Dendritic cell treated with granulocyte-macrophage colony-stimulating factor and Interleukin-4, amounts not matched to agents 40 ng/mL and 50 ng/mL, for 4 days (primary cell): ENCODE results near the gene CCDC85C.

Source experiments
- H3K27ac Mint-ChIP-seq: one replicate; pipeline ENCODE4 v1.8.0; 2022; ENCODE audit warnings: mild to moderate bottlenecking, mixed read lengths
- H3K27me3 Mint-ChIP-seq: one replicate; pipeline ENCODE4 v1.8.0; 2022; ENCODE audit warnings: mild to moderate bottlenecking, mixed read lengths
- H3K36me3 Mint-ChIP-seq: one replicate; pipeline ENCODE4 v1.8.0; 2022; ENCODE audit warnings: low read depth, mixed read lengths
- H3K4me1 Mint-ChIP-seq: one replicate; pipeline ENCODE4 v1.8.0; 2022; ENCODE audit warnings: low read depth, mixed read lengths
- H3K4me3 Mint-ChIP-seq: one replicate; pipeline ENCODE4 v1.8.0; 2022; ENCODE audit warnings: mild to moderate bottlenecking, moderate library complexity, mixed read lengths
- H3K9me3 Mint-ChIP-seq: one replicate; pipeline ENCODE4 v1.8.0; 2022; ENCODE audit warnings: mixed read lengths
- intact Hi-C: fragments of 100-400 bp; cut with micrococcal nuclease; formaldehyde crosslinking; loops from one replicate; pipeline ENCODE4 v1.15.0; 2022

CCDC85C gene

GRCh38 chr14:99548255-99548654, 55.8 kb downstream of the CCDC85C start:
- Mint-ChIP-seq H3K27ac (no peak overlapping the region), H3K27me3 (no peaks in the 10 kb centered on the region), H3K4me3 (no peak overlapping the region), H3K36me3 (no peaks in the 10 kb centered on the region), H3K4me1 (no peaks in the 10 kb centered on the region), H3K9me3 (no peaks in the 10 kb centered on the region)
- intact Hi-C loops = no loop called here

- Mint-ChIP-seq H3K36me3 (no peaks in the 10 kb centered on the region), H3K27me3 (no peaks in the 10 kb centered on the region), H3K9me3 (no peaks in the 10 kb centered on the region), H3K27ac (no peak overlapping the region), H3K4me1 (no peaks in the 10 kb centered on the region), H3K4me3 (no peak overlapping the region)
- intact Hi-C loops = no loop called here
These were observed 57.6 kb downstream of the CCDC85C start for GRCh38 chr14:99546234-99546879.

- no peaks in the 10 kb centered on the region for H3K4me1 Mint-ChIP-seq
- intact Hi-C loops = no loop called here
- no peak overlapping the region for H3K4me3 Mint-ChIP-seq
- no peak overlapping the region for H3K27ac Mint-ChIP-seq
- H3K27me3 Mint-ChIP-seq = no peaks in the 10 kb centered on the region
- H3K36me3 Mint-ChIP-seq = no peaks in the 10 kb centered on the region
- no peaks in the 10 kb centered on the region for H3K9me3 Mint-ChIP-seq
These were observed 58.4 kb downstream of the CCDC85C start for GRCh38 chr14:99545586-99545985.

GRCh38 chr14:99544991-99545390, 59.0 kb downstream of the CCDC85C start:
- Mint-ChIP-seq H3K4me1 (no peaks in the 10 kb centered on the region), H3K27me3 (no peaks in the 10 kb centered on the region), H3K4me3 (no peak overlapping the region), H3K36me3 (no peaks in the 10 kb centered on the region), H3K9me3 (no peaks in the 10 kb centered on the region), H3K27ac (no peak overlapping the region)
- intact Hi-C loops = no loop called here

- Mint-ChIP-seq H3K9me3 (no peaks in the 10 kb centered on the region), H3K4me3 (no peak overlapping the region), H3K27me3 (no peaks in the 10 kb centered on the region), H3K36me3 (no peaks in the 10 kb centered on the region), H3K27ac (no peak overlapping the region), H3K4me1 (no peaks in the 10 kb centered on the region)
- intact Hi-C loops = no loop called here
These were observed 60.0 kb downstream of the CCDC85C start for GRCh38 chr14:99543985-99544384.

- H3K9me3 Mint-ChIP-seq = no peaks in the 10 kb centered on the region
- H3K27me3 Mint-ChIP-seq = no peaks in the 10 kb centered on the region
- H3K4me3 Mint-ChIP-seq = no peak overlapping the region
- H3K27ac Mint-ChIP-seq = no peak overlapping the region
- intact Hi-C loops = no loop called here
- no peaks in the 10 kb centered on the region for H3K4me1 Mint-ChIP-seq
- no peaks in the 10 kb centered on the region for H3K36me3 Mint-ChIP-seq
These were observed 60.6 kb downstream of the CCDC85C start for GRCh38 chr14:99543370-99543769.

- no peaks in the 10 kb centered on the region for H3K4me1 Mint-ChIP-seq
- H3K36me3 Mint-ChIP-seq = no peaks in the 10 kb centered on the region
- H3K27ac Mint-ChIP-seq = no peak overlapping the region
- H3K27me3 Mint-ChIP-seq = no peaks in the 10 kb centered on the region
- no peaks in the 10 kb centered on the region for H3K9me3 Mint-ChIP-seq
- intact Hi-C loops = no loop called here
- H3K4me3 Mint-ChIP-seq = no peak overlapping the region
These were observed 61.4 kb downstream of the CCDC85C start for GRCh38 chr14:99542566-99542965.

GRCh38 chr14:99541677-99542470, 62.1 kb downstream of the CCDC85C start:
- H3K9me3 Mint-ChIP-seq = no peaks in the 10 kb centered on the region
- H3K4me1 Mint-ChIP-seq = no peaks in the 10 kb centered on the region
- H3K36me3 Mint-ChIP-seq = no peaks in the 10 kb centered on the region
- H3K27me3 Mint-ChIP-seq = no peaks in the 10 kb centered on the region
- no peak overlapping the region for H3K4me3 Mint-ChIP-seq
- intact Hi-C loops = no loop called here
- H3K27ac Mint-ChIP-seq = no peak overlapping the region

- Mint-ChIP-seq H3K36me3 (no peaks in the 10 kb centered on the region), H3K27me3 (no peaks in the 10 kb centered on the region), H3K4me1 (no peaks in the 10 kb centered on the region), H3K9me3 (no peaks in the 10 kb centered on the region), H3K4me3 (no peak overlapping the region), H3K27ac (no peak overlapping the region)
- intact Hi-C loops = no loop called here
These were observed 62.8 kb downstream of the CCDC85C start for GRCh38 chr14:99541211-99541610.

- H3K36me3 Mint-ChIP-seq = no peaks in the 10 kb centered on the region
- intact Hi-C loops = no loop called here
- H3K27ac Mint-ChIP-seq = no peak overlapping the region
- H3K4me3 Mint-ChIP-seq = no peak overlapping the region
- H3K27me3 Mint-ChIP-seq = no peaks in the 10 kb centered on the region
- H3K4me1 Mint-ChIP-seq = no peaks in the 10 kb centered on the region
- H3K9me3 Mint-ChIP-seq = no peaks in the 10 kb centered on the region
These were observed 63.6 kb downstream of the CCDC85C start for GRCh38 chr14:99540196-99541032.

GRCh38 chr14:99539491-99539890, 64.5 kb downstream of the CCDC85C start:
- H3K27me3 Mint-ChIP-seq = no peaks in the 10 kb centered on the region

GRCh38 chr14:99538733-99539132, 65.3 kb downstream of the CCDC85C start:
- no peak overlapping the region for H3K27ac Mint-ChIP-seq
- no peaks in the 10 kb centered on the region for H3K4me1 Mint-ChIP-seq

More at GRCh38 chr14:99539491-99539890, 64.5 kb downstream of the CCDC85C start:
- Mint-ChIP-seq H3K27ac (no peak overlapping the region), H3K4me1 (no peaks in the 10 kb centered on the region), H3K36me3 (no peaks in the 10 kb centered on the region), H3K4me3 (no peak overlapping the region), H3K9me3 (no peaks in the 10 kb centered on the region)
- intact Hi-C loops = no loop called here

GRCh38 chr14:99538275-99538674, 65.7 kb downstream of the CCDC85C start:
- H3K4me1 Mint-ChIP-seq = no peaks in the 10 kb centered on the region
- no peak overlapping the region for H3K27ac Mint-ChIP-seq
- no peaks in the 10 kb centered on the region for H3K27me3 Mint-ChIP-seq

More at GRCh38 chr14:99538733-99539132, 65.3 kb downstream of the CCDC85C start:
- Mint-ChIP-seq H3K27me3 (no peaks in the 10 kb centered on the region), H3K4me3 (no peak overlapping the region), H3K36me3 (no peaks in the 10 kb centered on the region), H3K9me3 (no peaks in the 10 kb centered on the region)
- intact Hi-C loops = no loop called here

GRCh38 chr14:99537399-99537798, 66.6 kb downstream of the CCDC85C start:
- no peaks in the 10 kb centered on the region for H3K36me3 Mint-ChIP-seq
- no peak overlapping the region for H3K4me3 Mint-ChIP-seq
- H3K9me3 Mint-ChIP-seq = no peaks in the 10 kb centered on the region
- no peaks in the 10 kb centered on the region for H3K4me1 Mint-ChIP-seq
- no peak overlapping the region for H3K27ac Mint-ChIP-seq
- no peaks in the 10 kb centered on the region for H3K27me3 Mint-ChIP-seq
- intact Hi-C loops = no loop called here

More at GRCh38 chr14:99538275-99538674, 65.7 kb downstream of the CCDC85C start:
- Mint-ChIP-seq H3K36me3 (no peaks in the 10 kb centered on the region), H3K4me3 (no peak overlapping the region), H3K9me3 (no peaks in the 10 kb centered on the region)
- intact Hi-C loops = no loop called here
